HUES64 (cell line): ENCODE measurements around the gene IGLL1.
"Not testable (repeated sequence)": the region's sequence is repeated elsewhere in the genome, so short reads cannot be mapped to it uniquely, and the experiment has no call there.

Experiments used
- H3K27ac ChIP-seq: 2 replicates; pipeline ENCODE4 v1.7.0; 2013; ENCODE audit warnings: low read depth, low read length, inconsistent platforms
- H3K27me3 ChIP-seq: 2 replicates; pipeline ENCODE4 v1.6.1; 2013; ENCODE audit warnings: mild to moderate bottlenecking, low read length; ENCODE audit not compliant: insufficient read depth
- H3K36me3 ChIP-seq: 2 replicates; pipeline ENCODE4 v1.6.1; 2013; ENCODE audit warnings: mild to moderate bottlenecking, low read length; ENCODE audit not compliant: insufficient read depth
- H3K4me1 ChIP-seq: 2 replicates; pipeline ENCODE4 v1.6.1; 2013; ENCODE audit warnings: mild to moderate bottlenecking, low read length, moderate library complexity; ENCODE audit not compliant: insufficient read depth
- H3K4me3 ChIP-seq: 2 replicates; pipeline ENCODE4 v1.5.1; 2013; ENCODE audit warnings: mild to moderate bottlenecking, low read length, moderate library complexity
- H3K9ac ChIP-seq: 2 replicates; pipeline ENCODE4 v1.6.1; 2013; ENCODE audit warnings: mild to moderate bottlenecking, low read depth, low read length
- H3K9me3 ChIP-seq: 2 replicates; pipeline ENCODE4 v1.6.1; 2013; ENCODE audit warnings: low read depth, low read length; ENCODE audit not compliant: insufficient read depth
- WGBS: fragments of 150-250, 120-280 bp; methylation state at CpG from one replicate; pipeline ENCODE4 v1.1.7; 2013; ENCODE audit warnings: missing lambda C conversion rate; 5-methylcytosine and 5-hydroxymethylcytosine counted together

The IGLL1 gene

GRCh38 chr22:23608583-23608982 is 28.5 kb upstream of the IGLL1 start:
- H3K36me3 ChIP-seq: no peaks in the 10 kb centered on the region
- H3K4me3 ChIP-seq: no peak overlapping the region
- no peaks in the 10 kb centered on the region for H3K9me3 ChIP-seq
- H3K27me3 ChIP-seq: no peaks in the 10 kb centered on the region
- no peak overlapping the region for H3K27ac ChIP-seq
- no peak overlapping the region for H3K9ac ChIP-seq
- H3K4me1 ChIP-seq: no peaks in the 10 kb centered on the region
- WGBS: 28% methylated on average over 6 of the region's 6 CpGs

- no peak overlapping the region for H3K9ac ChIP-seq
- H3K27me3 ChIP-seq: no peaks in the 10 kb centered on the region
- no peak overlapping the region for H3K4me3 ChIP-seq
- no peaks in the 10 kb centered on the region for H3K4me1 ChIP-seq
- H3K9me3 ChIP-seq: no peaks in the 10 kb centered on the region
- H3K36me3 ChIP-seq: no peaks in the 10 kb centered on the region
- no peak overlapping the region for H3K27ac ChIP-seq
- WGBS: 85% methylated on average over 20 of the region's 20 CpGs
Observed at GRCh38 chr22:23606204-23607131, 26.4 kb upstream of the IGLL1 start.

GRCh38 chr22:23604939-23605712 is 25.0 kb upstream of the IGLL1 start:
- Histone ChIP-seq H3K27ac (no peak overlapping the region), H3K27me3 (no peaks in the 10 kb centered on the region), H3K4me3 (no peak overlapping the region), H3K4me1 (no peaks in the 10 kb centered on the region), H3K36me3 (no peaks in the 10 kb centered on the region), H3K9ac (no peak overlapping the region), H3K9me3 (no peaks in the 10 kb centered on the region)
- 83% methylated on average over 8 of the region's 8 CpGs for WGBS

- no peak overlapping the region for H3K4me3 ChIP-seq
- no peaks in the 10 kb centered on the region for H3K9me3 ChIP-seq
- H3K36me3 ChIP-seq: no peaks in the 10 kb centered on the region
- no peaks in the 10 kb centered on the region for H3K27me3 ChIP-seq
- WGBS: 87% methylated on average over 7 of the region's 7 CpGs
- no peak overlapping the region for H3K27ac ChIP-seq
- no peak overlapping the region for H3K9ac ChIP-seq
- H3K4me1 ChIP-seq: no peaks in the 10 kb centered on the region
Observed at GRCh38 chr22:23603266-23603665, 23.2 kb upstream of the IGLL1 start.

- Histone ChIP-seq H3K27me3 (no peaks in the 10 kb centered on the region), H3K36me3 (no peaks in the 10 kb centered on the region), H3K27ac (no peak overlapping the region), H3K9me3 (no peaks in the 10 kb centered on the region), H3K4me1 (no peaks in the 10 kb centered on the region), H3K4me3 (no peak overlapping the region), H3K9ac (no peak overlapping the region)
- 93% methylated on average over 9 of the region's 9 CpGs for WGBS
Observed at GRCh38 chr22:23598805-23599518, 18.9 kb upstream of the IGLL1 start.

- 80% methylated on average over 2 of the region's 7 CpGs for WGBS
- H3K27me3 ChIP-seq, H3K4me3 ChIP-seq, H3K9me3 ChIP-seq, H3K4me1 ChIP-seq, H3K9ac ChIP-seq, H3K27ac ChIP-seq, H3K36me3 ChIP-seq: not testable (repeated sequence)
Observed at GRCh38 chr22:23597576-23598268, 17.6 kb upstream of the IGLL1 start.

- H3K36me3 ChIP-seq, H3K4me3 ChIP-seq, H3K4me1 ChIP-seq, H3K9ac ChIP-seq, H3K27ac ChIP-seq, H3K27me3 ChIP-seq, H3K9me3 ChIP-seq: not testable (repeated sequence)
- WGBS: 74% methylated on average over 6 of the region's 6 CpGs
Observed at GRCh38 chr22:23595904-23596303, 15.8 kb upstream of the IGLL1 start.

GRCh38 chr22:23591846-23592245 is 11.8 kb upstream of the IGLL1 start:
- H3K27ac ChIP-seq: no peak overlapping the region
- no peaks in the 10 kb centered on the region for H3K27me3 ChIP-seq
- H3K36me3 ChIP-seq: no peaks in the 10 kb centered on the region
- 79% methylated on average over 7 of the region's 7 CpGs for WGBS
- no peak overlapping the region for H3K4me3 ChIP-seq
- H3K9ac ChIP-seq: no peak overlapping the region
- H3K4me1 ChIP-seq: peaks cover 9% of the 10 kb centered on the region; the same call in 1 of the 2 replicates
- no peaks in the 10 kb centered on the region for H3K9me3 ChIP-seq

GRCh38 chr22:23591201-23591791 is 11.2 kb upstream of the IGLL1 start:
- H3K9me3 ChIP-seq: no peaks in the 10 kb centered on the region
- WGBS: 50% methylated on average over 11 of the region's 11 CpGs
- no peak overlapping the region for H3K27ac ChIP-seq
- H3K36me3 ChIP-seq: no peaks in the 10 kb centered on the region
- H3K4me3 ChIP-seq: no peak overlapping the region
- no peaks in the 10 kb centered on the region for H3K27me3 ChIP-seq
- peaks cover 9% of the 10 kb centered on the region; the same call in 1 of the 2 replicates for H3K4me1 ChIP-seq
- no peak overlapping the region for H3K9ac ChIP-seq

- no peaks in the 10 kb centered on the region for H3K27me3 ChIP-seq
- no peak overlapping the region for H3K9ac ChIP-seq
- no peaks in the 10 kb centered on the region for H3K9me3 ChIP-seq
- H3K4me3 ChIP-seq: no peak overlapping the region
- WGBS: 85% methylated on average over 6 of the region's 6 CpGs
- H3K4me1 ChIP-seq: no peaks in the 10 kb centered on the region
- H3K36me3 ChIP-seq: no peaks in the 10 kb centered on the region
- H3K27ac ChIP-seq: no peak overlapping the region
Observed at GRCh38 chr22:23583836-23584235, 3.7 kb upstream of the IGLL1 start.
